Brain microvascular endothelial cell (primary cell): Measurements from ENCODE around the gene AFF1.

Experiments used
- DNase-seq: peaks from one replicate; pipeline ENCODE4 v3.0.0-alpha.2; 2020
- H3K27ac ChIP-seq: fragments of 250-450 bp; sonication (Bioruptor Pico); 2 replicates; pipeline ENCODE4 v1.5.1; 2020; ENCODE audit warnings: mild to moderate bottlenecking, moderate library complexity
- H3K27me3 ChIP-seq: fragments of 250-450 bp; sonication (Bioruptor Pico); replicated peaks from 2 replicates; pipeline ENCODE4 v1.5.1; 2020; ENCODE audit warnings: mild to moderate bottlenecking
- H3K36me3 ChIP-seq: fragments of 250-450 bp; sonication (Bioruptor Pico); replicated peaks from 2 replicates; pipeline ENCODE4 v1.5.1; 2020; ENCODE audit warnings: mild to moderate bottlenecking
- H3K4me3 ChIP-seq: 2 replicates; pipeline ENCODE4 v1.5.1; 2011; ENCODE audit warnings: low read depth, mild to moderate bottlenecking, control low read depth, low read length, moderate library complexity
- CTCF ChIP-seq: IDR thresholded peaks from 2 replicates; pipeline ENCODE4 v1.5.1; 2011; ENCODE audit warnings: low read depth, mild to moderate bottlenecking, moderate library complexity, low read length, control low read depth, inconsistent platforms; ENCODE audit errors: missing control alignments
- in situ Hi-C: cut with HindIII; loops from 2 replicates; pipeline ENCODE4 v1.10.0; 2017; ENCODE audit warnings: low sequenced_read_pairs, low pct_ligation_motif_present

Gene AFF1

DNA sequence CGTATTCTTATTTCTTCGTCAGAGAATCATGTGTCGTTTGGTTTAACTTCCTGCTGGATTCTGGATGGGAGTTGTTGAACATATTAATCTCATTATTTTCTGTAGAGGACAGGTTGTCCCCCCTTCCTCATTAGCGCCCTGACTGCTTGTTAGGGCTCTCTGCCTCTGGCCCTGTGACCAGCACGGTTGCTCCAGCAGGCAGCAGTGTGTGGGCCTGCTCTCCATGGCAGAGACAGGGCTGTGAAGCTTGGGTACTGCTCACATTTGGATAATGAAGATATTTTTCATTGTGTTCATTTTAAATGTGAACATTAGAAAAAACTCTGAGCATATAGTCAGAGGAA is 182.9 kb downstream of the AFF1 start:
- Histone ChIP-seq H3K27me3 (no peaks in the 10 kb centered on the region), H3K36me3 (peaks cover 12% of the 10 kb centered on the region), H3K4me3 (no peak overlapping the region), H3K27ac (no peak overlapping the region)
- in situ Hi-C loops: loop anchor here (25.0 kb wide), 1 partner anchor 180 kb away; the partner anchor contains the start of gene AFF1
- DNase-seq: no peak
- TF ChIP-seq CTCF: no peak

DNA sequence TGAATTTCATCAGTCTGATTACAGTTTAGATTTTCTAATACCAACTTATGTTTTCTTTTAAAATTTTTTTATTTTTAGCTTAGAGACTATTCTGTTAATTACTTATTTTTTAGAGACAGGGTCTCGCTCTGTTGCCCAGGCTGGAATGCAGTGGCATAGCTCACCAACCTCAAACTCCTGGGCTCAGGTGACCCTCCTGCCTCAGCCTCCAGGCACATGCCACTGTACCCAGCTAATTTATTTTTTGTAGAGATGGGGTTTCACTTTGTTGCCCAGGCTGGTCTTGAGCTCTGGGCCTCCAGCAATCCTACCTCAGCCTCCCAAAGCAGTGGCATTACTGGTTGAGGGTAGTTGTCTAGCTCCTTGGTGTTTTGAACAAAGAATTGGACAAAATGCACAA is 183.6 kb downstream of the AFF1 start:
- TF ChIP-seq CTCF: no peak
- no peak overlapping the region for H3K4me3 ChIP-seq
- DNase-seq: no peak
- peak overlapping the region; percentile 33 for H3K27ac ChIP-seq
- H3K27me3 ChIP-seq: no peaks in the 10 kb centered on the region
- in situ Hi-C loops: loop anchor here (25.0 kb wide), 1 partner anchor 181 kb away; the partner anchor contains the start of gene AFF1
- H3K36me3 ChIP-seq: peaks cover 12% of the 10 kb centered on the region

DNA sequence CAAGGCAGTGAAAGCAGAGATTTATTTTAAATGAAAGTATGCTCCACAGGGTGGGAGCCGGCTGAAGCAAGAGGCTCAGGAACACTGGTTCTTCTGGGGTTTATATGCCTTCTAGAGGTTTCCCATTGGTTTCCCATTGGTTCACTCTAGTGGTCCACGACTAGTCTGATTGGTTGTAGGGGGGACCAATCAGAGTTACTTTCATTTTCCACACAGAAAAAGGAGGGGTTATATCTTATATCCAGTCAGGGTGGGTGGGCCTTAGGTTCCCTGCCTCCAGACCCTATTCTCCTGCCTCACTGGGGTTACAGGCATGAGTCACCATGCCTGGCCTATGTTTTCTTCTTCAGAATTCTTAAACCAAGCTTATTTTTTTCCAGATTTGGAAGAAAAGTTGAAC is 184.0 kb downstream of the AFF1 start:
- peak overlapping the region; percentile 70 for H3K27ac ChIP-seq
- DNase-seq: peak; percentile 91
- H3K4me3 ChIP-seq: no peak overlapping the region
- in situ Hi-C loops: loop anchor here (25.0 kb wide), 1 partner anchor 182 kb away; the partner anchor contains the start of gene AFF1
- H3K36me3 ChIP-seq: peaks cover 12% of the 10 kb centered on the region
- TF ChIP-seq CTCF: no peak
- H3K27me3 ChIP-seq: no peaks in the 10 kb centered on the region

DNA sequence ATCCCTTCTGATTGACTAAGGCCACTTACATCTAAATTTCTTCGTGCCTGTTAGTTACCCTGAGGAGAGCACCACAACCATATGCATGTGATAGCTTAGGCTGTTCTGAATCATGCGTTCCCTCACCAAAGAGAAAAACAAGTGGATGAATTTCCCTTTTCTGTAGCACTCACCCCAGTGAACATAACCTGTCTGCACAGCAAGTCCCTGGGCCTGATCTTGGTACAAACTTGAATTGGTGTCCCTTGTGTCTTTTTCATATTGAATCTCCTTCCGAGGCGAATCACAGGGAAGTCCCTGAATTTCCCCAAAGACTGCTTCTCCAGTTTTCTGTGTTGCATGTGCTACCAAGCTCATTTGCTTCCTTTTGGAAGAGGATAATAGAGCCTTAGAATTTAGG is 185.2 kb downstream of the AFF1 start:
- in situ Hi-C loops: loop anchor here (25.0 kb wide), 1 partner anchor 183 kb away; the partner anchor contains the start of gene AFF1
- no peak overlapping the region for H3K4me3 ChIP-seq
- H3K36me3 ChIP-seq: peaks cover 7% of the 10 kb centered on the region
- DNase-seq: no peak
- H3K27me3 ChIP-seq: no peaks in the 10 kb centered on the region
- H3K27ac ChIP-seq: peak overlapping the region; percentile 70
- TF ChIP-seq CTCF: no peak

DNA sequence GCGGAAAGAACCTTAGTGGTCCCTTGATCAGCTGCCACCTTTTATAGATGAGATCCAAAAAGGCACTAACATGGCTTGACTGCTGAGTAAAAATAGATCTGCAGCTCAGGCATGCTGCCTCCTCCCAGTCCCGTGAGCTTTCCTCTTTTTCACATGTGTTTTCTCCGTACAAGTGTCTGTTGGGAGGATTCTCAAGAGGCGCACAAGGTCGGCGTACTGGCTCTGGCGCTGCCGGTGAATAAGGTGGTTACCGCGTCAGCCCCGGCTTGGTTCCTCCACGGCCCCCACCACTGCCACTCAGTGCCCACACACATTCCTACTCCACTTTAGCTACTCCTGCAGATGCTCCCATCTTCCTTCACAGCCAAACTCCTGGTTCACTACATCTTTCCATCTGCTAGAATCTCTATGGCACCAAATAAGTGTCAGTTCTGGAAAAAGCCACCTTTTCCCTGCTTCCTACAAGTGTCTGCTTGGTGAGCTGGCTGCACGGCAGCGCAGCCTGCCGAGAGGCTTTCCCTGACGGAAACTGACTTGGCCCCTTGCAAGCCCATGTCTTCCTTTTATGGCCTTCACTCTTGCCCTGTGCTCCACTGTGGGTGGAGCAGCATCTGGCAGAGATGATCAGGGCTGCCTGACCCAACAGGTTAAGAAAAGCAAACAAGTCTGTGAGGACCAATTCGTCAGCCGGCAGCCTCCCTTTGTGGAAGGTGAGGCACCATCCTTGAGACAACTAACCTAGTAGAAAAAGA is 185.8 kb downstream of the AFF1 start:
- in situ Hi-C loops: loop anchor here (25.0 kb wide), 1 partner anchor 183 kb away; the partner anchor contains the start of gene AFF1
- H3K27ac ChIP-seq: peak overlapping the region; percentile 70
- peaks cover 4% of the 10 kb centered on the region for H3K36me3 ChIP-seq
- no peak for TF ChIP-seq CTCF
- peak; percentile 49 for DNase-seq
- H3K27me3 ChIP-seq: no peaks in the 10 kb centered on the region
- no peak overlapping the region for H3K4me3 ChIP-seq
